Natural killer cell (primary cell): ENCODE results near the gene PTPRN2. TPM values are rescaled to one million over a fixed set of nuclear protein-coding genes. Genes with fewer than 3 reads are reported as not detected.

Source experiments
- ATAC-seq, 3 donors: fragments of 150-1000 bp in 2 of 3; fragments of 200-7000 bp in 1 of 3; cut with Tn5 transposase; 1 replicate in 1 of 3; 2 replicates in 2 of 3; pipeline ENCODE4 v1.10.0; 2021; ENCODE audit warnings: mild to moderate bottlenecking in 2 of 3, moderate library complexity in 2 of 3
- DNase-seq, 2 donors: peaks; one replicate each; pipeline versions ENCODE4 v3.0.0 to v3.0.0-alpha.2; 2013 to 2021; ENCODE audit warnings: mixed read lengths in 1 of 2
- H3K27ac ChIP-seq: one replicate; pipeline ENCODE4 v1.5.1; 2013; ENCODE audit warnings: mild to moderate bottlenecking, low read length
- H3K27me3 ChIP-seq: one replicate; pipeline ENCODE4 v1.6.1; 2013; ENCODE audit warnings: low read length; ENCODE audit not compliant: control insufficient read depth, insufficient read depth
- H3K36me3 ChIP-seq: one replicate; pipeline ENCODE4 v1.6.1; 2013; ENCODE audit warnings: low read length; ENCODE audit not compliant: control insufficient read depth, insufficient read depth
- H3K4me1 ChIP-seq: one replicate; pipeline ENCODE4 v1.6.1; 2013; ENCODE audit warnings: low read length; ENCODE audit not compliant: control insufficient read depth, insufficient read depth
- H3K4me3 ChIP-seq: one replicate; pipeline ENCODE4 v1.5.1; 2013; ENCODE audit warnings: low read length
- H3K9me3 ChIP-seq: one replicate; pipeline ENCODE4 v1.6.1; 2013; ENCODE audit warnings: low read length; ENCODE audit not compliant: control insufficient read depth, insufficient read depth
- H3K27ac Mint-ChIP-seq, 2 donors: one replicate each; pipeline ENCODE4 v1.8.0; 2022; ENCODE audit warnings: mild to moderate bottlenecking in 2 of 2, mixed read lengths in 2 of 2, moderate library complexity in 1 of 2
- H3K27me3 Mint-ChIP-seq, 2 donors: one replicate each; pipeline ENCODE4 v1.8.0; 2022; ENCODE audit warnings: low read depth in 2 of 2, mixed read lengths in 2 of 2
- H3K36me3 Mint-ChIP-seq: one replicate; pipeline ENCODE4 v1.8.0; 2022; ENCODE audit warnings: mixed read lengths
- H3K4me1 Mint-ChIP-seq, 2 donors: one replicate each; pipeline ENCODE4 v1.8.0; 2022; ENCODE audit warnings: mixed read lengths in 2 of 2
- H3K4me3 Mint-ChIP-seq: one replicate; pipeline ENCODE4 v1.8.0; 2022; ENCODE audit warnings: mild to moderate bottlenecking, moderate library complexity, mixed read lengths
- H3K9me3 Mint-ChIP-seq, 2 donors: one replicate each; pipeline ENCODE4 v1.8.0; 2022; ENCODE audit warnings: mixed read lengths in 2 of 2
- WGBS: methylation state at CpG from one replicate; pipeline ENCODE4 v1.1.7; 2013; ENCODE audit warnings: missing lambda C conversion rate; ENCODE audit not compliant: insufficient coverage; 5-methylcytosine and 5-hydroxymethylcytosine counted together
- intact Hi-C: fragments of 100-400 bp; cut with micrococcal nuclease; formaldehyde crosslinking; loops from one replicate; pipeline ENCODE4 v1.14.2; 2022
- total RNA-seq, 4 donors: library from RNA; stranded (reverse); fragments of 120-200 nt in 1 of 4; gene quantifications; one replicate each; pipeline versions ENCODE4 v1.2.3 to v1.2.4, GENCODE V29; 2013 to 2022
- TF ChIP-seq, protein P1 (sequence below): fragments of 200-600 bp; IDR thresholded peaks from one replicate; pipeline ENCODE4 v1.8.0; 2022; ENCODE audit warnings: antibody characterized with exemption

Gene PTPRN2
- total RNA-seq, 3 donors from 2014 or later (not counting 1 experiment from before 2014, with no cell fraction given): 1.3 to 2.5 (median 1.9) TPM

DNA sequence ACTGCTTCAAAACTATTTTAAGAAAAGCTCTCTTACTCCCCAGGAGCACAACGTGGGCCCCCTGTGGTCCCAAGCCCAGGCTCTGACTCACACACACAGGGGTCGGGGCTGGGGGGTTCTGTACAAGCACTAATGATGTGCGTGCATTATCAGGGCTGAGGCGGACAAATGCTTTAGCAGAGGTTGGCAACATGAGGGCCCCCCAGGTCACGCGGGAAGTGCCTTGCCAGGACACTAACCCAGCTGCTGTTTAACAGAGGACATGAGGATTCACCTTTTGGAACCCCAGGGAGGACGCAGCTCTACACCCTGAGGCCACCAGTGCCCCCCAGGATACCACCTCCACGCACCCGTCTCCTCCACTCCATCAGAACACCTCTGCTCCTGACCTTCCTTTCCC is 908.0 kb downstream of the PTPRN2 start:
- Histone ChIP-seq H3K36me3 (no peaks in the 10 kb centered on the region), H3K9me3 (no peaks in the 10 kb centered on the region), H3K4me3 (no peak overlapping the region), H3K27ac (no peak overlapping the region), H3K27me3 (peaks cover 43% of the 10 kb centered on the region), H3K4me1 (no peaks in the 10 kb centered on the region)
- no peak overlapping the region for H3K27ac Mint-ChIP-seq
- ATAC-seq: no peak
- intact Hi-C loops: no loop called here
- WGBS: 61% methylated on average over 7 of the region's 9 CpGs
- H3K36me3 Mint-ChIP-seq: no peaks in the 10 kb centered on the region
- H3K27me3 Mint-ChIP-seq: peaks cover 52 to 77% of the 10 kb centered on the region in 2 donors
- peaks cover 0 to 10% of the 10 kb centered on the region in 2 donors for H3K4me1 Mint-ChIP-seq
- no peak for DNase-seq
- TF ChIP-seq, protein P1, sequence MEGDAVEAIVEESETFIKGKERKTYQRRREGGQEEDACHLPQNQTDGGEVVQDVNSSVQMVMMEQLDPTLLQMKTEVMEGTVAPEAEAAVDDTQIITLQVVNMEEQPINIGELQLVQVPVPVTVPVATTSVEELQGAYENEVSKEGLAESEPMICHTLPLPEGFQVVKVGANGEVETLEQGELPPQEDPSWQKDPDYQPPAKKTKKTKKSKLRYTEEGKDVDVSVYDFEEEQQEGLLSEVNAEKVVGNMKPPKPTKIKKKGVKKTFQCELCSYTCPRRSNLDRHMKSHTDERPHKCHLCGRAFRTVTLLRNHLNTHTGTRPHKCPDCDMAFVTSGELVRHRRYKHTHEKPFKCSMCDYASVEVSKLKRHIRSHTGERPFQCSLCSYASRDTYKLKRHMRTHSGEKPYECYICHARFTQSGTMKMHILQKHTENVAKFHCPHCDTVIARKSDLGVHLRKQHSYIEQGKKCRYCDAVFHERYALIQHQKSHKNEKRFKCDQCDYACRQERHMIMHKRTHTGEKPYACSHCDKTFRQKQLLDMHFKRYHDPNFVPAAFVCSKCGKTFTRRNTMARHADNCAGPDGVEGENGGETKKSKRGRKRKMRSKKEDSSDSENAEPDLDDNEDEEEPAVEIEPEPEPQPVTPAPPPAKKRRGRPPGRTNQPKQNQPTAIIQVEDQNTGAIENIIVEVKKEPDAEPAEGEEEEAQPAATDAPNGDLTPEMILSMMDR: no peak
- no peak overlapping the region for H3K4me3 Mint-ChIP-seq
- H3K9me3 Mint-ChIP-seq: no peaks in the 10 kb centered on the region

DNA sequence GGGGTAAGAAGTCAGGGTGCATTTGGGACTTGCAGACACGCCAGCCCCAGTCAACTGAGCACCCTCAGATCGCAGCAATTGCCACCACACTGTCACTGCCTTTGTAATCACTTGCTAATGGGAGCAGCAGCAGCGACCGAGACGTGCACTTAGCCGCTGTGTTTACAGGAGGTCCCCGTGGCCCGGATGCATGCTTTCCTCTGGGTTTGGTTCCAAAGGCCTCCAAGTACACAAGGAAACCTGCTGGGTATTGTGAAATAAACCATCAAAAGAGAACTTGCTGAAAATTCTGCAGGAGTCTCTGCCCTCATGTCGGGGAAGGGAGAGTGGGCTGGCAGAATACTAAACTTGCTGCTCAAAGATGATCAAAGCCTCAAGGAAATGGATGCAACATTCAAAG is 909.1 kb downstream of the PTPRN2 start:
- Histone ChIP-seq H3K4me1 (no peaks in the 10 kb centered on the region), H3K27me3 (peaks cover 36% of the 10 kb centered on the region), H3K9me3 (no peaks in the 10 kb centered on the region), H3K36me3 (no peaks in the 10 kb centered on the region), H3K4me3 (no peak overlapping the region), H3K27ac (no peak overlapping the region)
- Mint-ChIP-seq H3K4me1 (peaks cover 0 to 5% of the 10 kb centered on the region in 2 donors), H3K36me3 (no peaks in the 10 kb centered on the region), H3K4me3 (no peak overlapping the region), H3K27ac (no peak overlapping the region), H3K9me3 (no peaks in the 10 kb centered on the region), H3K27me3 (peaks cover 45 to 69% of the 10 kb centered on the region in 2 donors)
- 21% methylated on average over 9 of the region's 9 CpGs for WGBS
- DNase-seq (no peak), ATAC-seq (no peak)
- TF ChIP-seq, protein P1: no peak
- intact Hi-C loops: no loop called here

DNA sequence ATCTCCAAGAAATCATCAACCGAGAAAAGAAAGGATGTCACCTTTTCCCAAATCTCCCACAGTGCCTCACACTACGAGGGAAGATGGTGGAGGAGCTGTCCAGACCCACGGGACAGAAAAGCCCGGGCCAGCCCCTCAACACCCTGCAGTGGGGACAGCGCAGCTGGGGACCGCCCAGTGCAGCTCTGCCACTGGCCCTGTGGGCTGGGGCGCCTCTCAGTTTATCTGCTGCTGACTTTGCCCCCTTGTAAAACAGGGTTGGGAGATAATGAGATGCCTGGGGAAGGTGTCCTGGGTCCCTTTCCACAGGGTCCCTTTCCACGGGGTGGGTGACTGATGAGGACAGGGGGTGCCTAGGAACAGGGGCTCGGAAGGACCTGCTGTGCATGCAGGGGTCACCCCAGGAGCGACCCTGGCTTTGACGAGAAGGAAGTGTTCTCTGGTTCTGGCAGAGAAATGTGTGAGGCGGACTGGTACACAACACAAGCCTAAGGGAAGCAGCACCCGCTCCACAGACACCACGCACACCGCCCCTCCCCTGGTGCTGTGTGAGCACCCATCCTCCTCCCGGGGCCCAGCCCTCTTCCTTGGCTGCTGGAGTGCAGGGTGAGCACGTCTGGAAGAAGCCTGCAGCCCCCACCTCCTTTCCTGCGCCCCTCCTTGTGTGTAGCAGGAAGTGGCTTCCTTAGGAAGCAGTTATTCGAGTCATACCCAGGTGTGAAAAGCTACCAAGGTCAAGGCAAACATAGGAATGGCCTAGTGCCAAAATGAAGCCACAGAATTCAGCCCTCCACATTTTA is 911.0 kb downstream of the PTPRN2 start:
- H3K36me3 Mint-ChIP-seq: no peaks in the 10 kb centered on the region
- H3K27me3 Mint-ChIP-seq: peaks cover 32 to 55% of the 10 kb centered on the region in 2 donors
- Histone ChIP-seq H3K27ac (no peak overlapping the region), H3K4me3 (no peak overlapping the region), H3K36me3 (no peaks in the 10 kb centered on the region), H3K27me3 (peaks cover 24% of the 10 kb centered on the region), H3K4me1 (no peaks in the 10 kb centered on the region), H3K9me3 (no peaks in the 10 kb centered on the region)
- ATAC-seq (no peak), DNase-seq (no peak)
- TF ChIP-seq, protein P1: no peak
- intact Hi-C loops: no loop called here
- no peak overlapping the region for H3K4me3 Mint-ChIP-seq
- H3K27ac Mint-ChIP-seq: no peak overlapping the region
- 73% methylated on average over 18 of the region's 19 CpGs for WGBS
- H3K4me1 Mint-ChIP-seq: peaks cover 0 to 5% of the 10 kb centered on the region in 2 donors
- H3K9me3 Mint-ChIP-seq: no peaks in the 10 kb centered on the region
